ENCODE measurements around the gene COL8A1.

DNA sequence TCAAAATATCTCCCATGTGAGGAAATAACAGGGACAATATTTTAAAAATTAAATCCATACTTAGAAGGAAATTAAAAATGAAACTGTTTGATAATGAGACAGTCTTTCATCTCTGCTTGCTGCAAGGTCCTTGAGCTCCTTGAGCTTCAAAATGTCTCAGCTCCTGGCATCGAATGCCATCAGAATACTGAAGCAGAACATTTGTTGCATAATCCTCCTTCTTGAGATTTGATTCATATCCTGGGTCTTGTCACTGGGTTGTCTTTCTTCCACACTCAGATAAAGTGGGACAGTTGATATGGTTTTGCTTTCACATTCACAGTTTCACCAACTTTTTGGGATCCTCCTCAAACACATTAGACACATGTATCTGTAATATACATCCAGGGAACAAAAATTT lies 27.8 kb downstream of the COL8A1 start:
- TF ChIP-seq POLR2A (IDR thresholded peaks at IDR 0.05; ENCODE audit: low read depth, low read length) (no peak), POLR2AphosphoS5 (IDR thresholded peaks at IDR 0.05; ENCODE audit: low read depth, low read length) (no peak), PAX5 (IDR thresholded peaks at IDR 0.05; ENCODE audit: insufficient read depth, low read length, severe bottlenecking) (no peak), TAF1 (IDR thresholded peaks at IDR 0.05; ENCODE audit: low read depth, low read length) (no peak), POU2F2 (IDR thresholded peaks at IDR 0.05; ENCODE audit: low read depth, low read length) (no peak)
